DMS 273 treated with DMSO at 0.1 percent for 48 hours (cell line): ENCODE measurements around the gene KIAA1191.

Source experiments
- DNase-seq: peaks from one replicate; lab custom pipeline; 2025; lab: John Stamatoyannopoulos, UW

KIAA1191 gene

DNA sequence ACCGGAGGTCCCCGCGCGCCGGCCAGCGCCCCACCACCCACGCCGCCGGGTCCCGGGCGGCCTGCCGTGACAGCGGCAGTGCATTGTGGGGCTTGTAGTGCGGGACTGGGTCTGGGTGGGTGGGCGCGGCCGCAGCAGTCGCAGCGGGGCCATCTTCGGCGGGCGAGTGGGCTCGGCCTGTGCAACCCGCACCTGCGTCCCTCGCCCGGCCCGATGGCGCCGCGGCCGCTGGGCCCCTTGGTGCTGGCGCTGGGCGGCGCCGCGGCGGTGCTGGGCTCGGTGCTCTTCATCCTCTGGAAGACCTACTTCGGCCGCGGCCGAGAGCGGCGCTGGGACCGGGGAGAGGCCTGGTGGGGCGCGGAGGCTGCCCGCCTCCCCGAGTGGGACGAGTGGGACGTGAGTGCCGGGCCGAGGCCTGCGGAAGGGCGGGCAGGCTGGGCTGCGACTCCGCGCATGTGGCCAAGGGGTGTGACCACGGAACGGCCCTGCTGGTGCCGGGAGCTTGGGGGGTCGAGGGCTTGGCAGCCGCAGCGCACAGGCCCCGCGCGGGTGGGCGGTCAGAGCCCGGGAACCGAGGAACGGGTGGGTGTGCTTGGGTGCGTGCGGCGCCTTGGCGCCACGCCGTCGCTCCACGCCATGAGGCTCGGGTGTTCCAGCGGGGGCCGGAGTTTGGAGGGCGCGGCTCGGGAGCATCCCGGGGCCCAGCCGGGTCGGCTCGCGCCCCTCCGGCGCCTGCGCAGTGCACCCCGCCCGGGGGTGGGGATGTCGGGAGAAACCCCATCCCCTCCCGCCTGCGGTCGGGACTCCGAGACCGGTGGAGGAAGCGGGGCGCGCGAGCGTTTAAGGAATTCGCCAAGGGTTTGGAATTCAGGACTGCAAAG is 4.0 kb upstream of the KIAA1191 start, which contains the start of gene ARL10:
TSS of gene ARL10 (plus strand) at position 137 of the 881 bp plus-strand sequence. CDS start at position 214, 77 bp downstream.
- no peak for DNase-seq

DNA sequence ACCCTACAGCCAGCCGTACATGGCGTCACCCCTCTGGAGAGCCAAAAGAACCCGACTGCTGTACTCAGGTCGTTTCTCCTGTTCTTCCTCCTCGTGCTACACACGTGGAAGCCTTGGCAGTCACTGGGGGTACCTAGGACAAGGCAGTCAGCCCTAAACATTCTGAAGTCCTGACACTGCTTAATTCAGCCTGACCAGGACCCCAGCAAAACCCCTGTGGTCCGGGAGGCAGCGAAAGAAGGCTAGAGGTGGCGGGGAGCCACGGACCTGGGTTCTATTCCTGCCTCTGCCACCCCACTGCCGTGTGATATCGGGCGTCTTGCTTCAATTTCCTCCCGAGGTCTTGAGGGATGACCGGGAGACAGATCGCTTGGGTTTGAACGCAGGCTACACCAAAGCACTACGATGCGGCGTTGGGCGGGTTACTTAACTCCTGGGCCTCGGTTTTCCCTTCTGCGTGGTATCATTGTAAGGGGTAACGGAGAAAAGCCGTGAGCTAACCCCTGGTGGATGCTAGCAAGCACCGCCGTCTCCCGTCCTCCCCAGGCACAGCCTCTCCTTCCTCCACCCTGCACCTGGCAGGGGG is 3.3 kb upstream of the KIAA1191 start:
- no peak for DNase-seq

DNA sequence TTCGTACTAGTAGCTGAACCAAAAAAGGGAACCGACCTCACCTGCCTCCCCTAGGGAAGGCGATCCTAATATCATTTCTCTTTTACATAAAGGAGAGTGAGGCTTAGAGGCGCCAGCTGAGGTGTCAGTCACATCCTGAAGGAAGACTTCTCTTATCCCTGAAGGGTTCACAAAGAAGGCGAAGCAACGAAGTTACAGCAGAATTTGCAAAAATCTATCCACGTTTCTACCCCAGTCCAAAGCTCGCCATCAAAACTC is 598 bp upstream of the KIAA1191 start:
- no peak for DNase-seq

DNA sequence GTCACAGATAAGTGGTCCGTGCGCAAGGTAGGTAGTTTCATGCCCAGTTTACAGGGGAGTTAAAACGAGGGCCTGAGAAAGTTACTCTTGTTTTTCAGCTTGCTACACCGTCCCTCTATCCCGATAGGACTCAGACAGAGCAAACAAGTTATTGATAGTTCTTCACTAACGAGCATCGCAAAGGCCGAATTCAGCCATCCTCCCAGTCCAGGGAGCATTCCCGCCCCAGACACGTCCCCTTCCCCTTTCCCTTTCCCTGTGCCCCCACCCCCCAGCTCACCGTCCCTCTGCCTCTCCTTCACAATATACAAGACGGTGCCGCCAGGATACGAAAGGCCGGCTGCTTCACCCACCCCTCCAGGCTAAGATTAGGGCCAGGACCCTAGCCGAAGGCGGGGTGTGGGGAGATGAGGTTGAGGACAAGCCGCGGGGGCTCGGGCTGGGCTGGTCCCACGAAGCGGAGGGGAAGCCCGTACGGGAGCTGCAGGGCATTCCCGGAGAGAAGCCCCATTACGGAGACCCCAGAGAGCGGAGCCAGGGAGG is 599 bp downstream of the KIAA1191 start:
- no peak for DNase-seq

DNA sequence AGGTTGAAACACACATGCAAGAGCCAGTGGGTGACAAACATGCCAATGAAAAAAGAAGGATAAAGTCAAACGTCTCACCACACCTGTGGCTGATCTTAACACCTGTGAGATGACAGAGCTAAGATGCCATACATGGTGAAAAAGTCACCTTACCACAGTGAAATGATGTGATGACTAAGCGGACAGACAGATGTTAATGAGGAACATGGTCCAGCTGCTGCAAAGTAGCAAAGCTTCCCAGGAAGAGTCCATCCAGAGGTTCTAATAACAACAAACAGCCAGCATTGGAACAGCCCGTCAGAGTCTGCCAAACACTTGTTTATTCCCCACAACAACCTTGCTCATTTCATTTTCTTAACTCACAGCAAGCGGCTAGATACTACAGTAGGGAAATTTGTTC is 1.9 kb downstream of the KIAA1191 start:
- no peak for DNase-seq

DNA sequence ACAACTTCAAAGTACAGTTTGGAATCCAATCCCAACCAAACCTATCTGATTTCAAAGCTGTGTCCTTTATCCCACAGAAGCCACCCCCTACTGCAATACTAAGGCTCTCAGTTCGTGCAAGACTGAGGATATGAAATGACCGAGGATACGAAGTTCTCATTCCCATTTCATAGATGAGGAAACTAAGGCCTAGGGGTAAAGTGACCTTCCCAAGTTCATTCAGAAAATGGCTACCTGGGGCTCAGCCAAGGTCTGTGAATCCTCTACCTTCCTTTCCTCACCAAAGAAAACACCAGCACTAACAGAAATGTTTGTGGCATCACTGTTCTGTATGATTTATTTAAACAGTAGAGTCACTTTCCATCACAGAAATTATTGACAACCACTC is 5.4 kb downstream of the KIAA1191 start:
- no peak for DNase-seq

DNA sequence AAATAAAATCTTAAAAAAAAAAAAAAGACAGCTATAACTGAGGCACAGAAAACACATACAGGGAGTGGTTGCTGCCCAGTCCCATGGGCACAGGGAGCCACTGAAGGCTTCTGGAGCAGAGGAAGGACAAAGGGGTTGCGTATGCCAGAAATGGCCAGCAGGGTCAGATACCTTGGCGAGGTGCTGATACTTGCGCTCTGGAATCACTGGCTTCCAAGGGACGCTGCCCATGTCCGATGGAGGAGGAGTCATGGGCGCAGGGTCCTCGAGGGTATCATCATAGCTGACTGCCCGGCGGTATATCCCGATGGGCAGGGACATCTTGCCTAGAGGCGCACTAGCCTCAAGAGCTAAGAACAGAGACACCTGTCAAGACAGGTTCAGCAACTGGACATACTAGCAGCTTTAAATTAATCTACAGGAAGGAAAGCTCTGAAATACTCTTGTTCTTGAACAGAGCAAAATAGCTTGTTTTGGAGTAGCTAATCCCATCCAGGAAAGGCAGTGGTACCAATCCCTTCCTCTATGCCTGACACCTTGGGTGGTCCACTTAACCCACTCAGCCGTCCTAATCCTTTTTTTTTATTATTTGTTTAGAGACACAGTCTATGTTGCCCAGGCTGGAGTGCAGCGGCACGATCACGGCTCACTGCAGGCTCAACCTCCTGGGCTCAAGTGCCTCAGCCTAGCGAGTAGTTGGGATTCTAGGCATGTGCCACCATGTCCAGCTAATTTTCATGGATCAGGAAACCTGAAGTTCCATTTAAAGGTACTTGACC is 6.0 kb downstream of the KIAA1191 start:
- DNase-seq: no peak

DNA sequence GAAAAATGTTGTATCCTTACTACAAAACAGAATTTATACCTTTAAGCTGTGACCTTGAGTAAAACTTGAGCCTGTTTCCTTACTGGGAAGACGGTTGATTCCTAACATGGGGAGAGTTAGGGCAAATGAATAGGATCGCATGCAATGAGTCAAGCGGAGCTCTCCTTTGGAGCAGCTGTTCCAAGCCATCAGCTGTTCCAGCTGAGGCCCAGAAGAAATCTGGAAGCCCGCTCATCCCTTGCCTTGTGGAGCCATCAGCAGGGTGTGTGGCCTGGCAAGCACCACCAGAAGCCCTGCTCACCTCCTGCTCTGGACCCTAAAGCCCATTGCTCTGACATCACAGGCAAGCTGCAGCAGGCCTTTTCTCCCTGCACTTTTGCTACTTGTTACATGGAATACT is 8.0 kb downstream of the KIAA1191 start:
- DNase-seq: no peak

DNA sequence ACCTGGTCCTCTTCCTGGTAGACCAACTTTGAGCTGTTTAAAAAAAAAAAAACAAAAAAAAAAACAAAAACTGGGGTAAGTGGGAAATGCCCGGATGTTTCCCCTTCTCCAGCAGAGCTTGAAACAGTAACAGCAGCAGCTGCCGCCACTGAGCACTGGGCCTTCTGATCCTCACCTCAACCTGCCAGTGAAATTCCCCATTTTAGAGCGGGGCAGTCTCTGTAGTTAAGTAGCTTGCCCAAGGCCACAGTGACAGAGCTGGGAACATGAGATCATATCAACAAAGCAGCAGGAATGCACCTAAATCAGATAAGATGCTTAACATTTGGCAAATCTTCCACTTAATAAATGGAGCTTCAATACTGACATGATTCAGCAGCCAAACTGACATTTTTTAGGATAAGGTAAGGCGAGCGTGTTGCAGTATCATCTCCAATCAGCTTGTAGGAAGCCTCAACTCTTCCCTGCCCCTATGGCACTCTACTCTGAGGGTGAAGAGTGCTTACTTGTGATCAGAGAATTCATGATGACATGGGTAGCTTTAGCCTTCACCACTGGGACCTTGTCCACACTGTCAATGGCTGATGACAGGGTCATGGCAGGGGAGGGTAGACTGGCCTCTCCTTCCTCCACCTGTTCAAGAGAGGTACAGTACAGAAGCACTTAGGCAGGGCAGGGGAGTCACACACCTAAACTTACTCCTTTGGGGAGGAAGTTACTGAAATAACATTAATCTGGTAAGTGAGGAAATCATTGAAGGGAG is 9.3 kb downstream of the KIAA1191 start:
- no peak for DNase-seq

DNA sequence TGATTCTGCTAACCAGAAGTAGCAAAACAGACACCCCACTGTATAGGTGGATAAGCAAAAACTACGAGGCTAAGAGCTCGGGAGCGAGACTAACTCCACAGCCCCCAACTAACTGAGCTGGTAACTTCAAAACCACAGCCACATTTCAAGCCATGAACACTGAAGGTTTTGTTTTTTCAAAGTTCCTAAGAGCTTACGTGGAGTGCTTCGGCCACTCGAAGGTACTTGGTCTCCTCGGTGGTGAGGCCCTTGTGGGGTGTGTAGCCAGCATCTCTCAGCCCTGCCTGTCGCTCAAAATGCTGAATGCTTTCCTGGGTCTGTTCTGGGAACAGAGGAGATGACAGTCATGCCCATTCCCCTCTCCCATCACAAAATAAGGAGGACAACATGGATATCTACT is 11.1 kb downstream of the KIAA1191 start:
- DNase-seq: no peak

DNA sequence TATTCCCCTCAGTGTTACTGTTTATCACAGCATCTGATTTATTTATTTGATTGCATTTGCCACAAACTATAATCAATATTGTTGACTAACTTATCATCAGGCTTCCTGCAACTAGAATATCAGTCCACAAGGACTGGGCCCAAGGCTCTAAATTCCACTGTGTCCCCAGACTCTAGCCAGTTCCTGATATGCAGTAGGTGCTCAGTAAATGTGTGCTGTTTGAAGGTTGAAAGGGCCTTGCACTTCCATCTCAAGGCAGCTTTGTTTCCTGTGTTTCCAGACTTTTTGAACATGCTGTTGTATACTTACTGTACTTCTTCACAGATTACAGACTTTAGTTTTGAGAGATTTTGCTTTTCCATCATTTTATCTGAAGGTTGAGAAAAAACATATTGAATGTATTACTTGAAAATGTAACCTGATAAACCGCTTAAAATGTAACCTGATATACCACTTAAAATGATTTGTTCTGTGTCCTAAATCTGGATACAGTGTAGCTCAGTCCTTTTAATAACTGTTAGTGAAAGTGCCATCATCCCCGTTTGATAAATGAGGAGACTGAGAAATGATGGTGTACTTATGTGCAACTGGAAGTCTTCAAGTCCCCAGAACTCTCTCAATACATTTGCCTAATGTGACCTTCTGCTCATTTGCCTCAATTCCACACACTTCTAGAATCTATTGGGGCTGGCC is 18.7 kb downstream of the KIAA1191 start:
- DNase-seq: no peak

DNA sequence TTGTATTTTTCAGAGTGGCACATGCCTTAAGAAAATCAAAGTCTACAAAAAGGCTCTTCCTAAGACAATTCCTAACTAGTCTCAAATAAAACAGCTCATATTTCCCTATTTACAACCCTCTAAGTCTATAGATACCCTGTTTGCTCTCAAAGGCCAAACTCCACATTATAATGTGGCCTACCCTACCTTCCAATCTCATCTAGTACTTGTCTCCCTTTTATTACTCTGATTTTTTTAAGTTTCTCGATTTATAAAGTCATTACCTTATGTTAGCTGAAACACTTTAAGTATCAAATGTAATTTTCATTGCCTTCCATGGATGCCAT is 19.4 kb downstream of the KIAA1191 start:
- DNase-seq: no peak

DNA sequence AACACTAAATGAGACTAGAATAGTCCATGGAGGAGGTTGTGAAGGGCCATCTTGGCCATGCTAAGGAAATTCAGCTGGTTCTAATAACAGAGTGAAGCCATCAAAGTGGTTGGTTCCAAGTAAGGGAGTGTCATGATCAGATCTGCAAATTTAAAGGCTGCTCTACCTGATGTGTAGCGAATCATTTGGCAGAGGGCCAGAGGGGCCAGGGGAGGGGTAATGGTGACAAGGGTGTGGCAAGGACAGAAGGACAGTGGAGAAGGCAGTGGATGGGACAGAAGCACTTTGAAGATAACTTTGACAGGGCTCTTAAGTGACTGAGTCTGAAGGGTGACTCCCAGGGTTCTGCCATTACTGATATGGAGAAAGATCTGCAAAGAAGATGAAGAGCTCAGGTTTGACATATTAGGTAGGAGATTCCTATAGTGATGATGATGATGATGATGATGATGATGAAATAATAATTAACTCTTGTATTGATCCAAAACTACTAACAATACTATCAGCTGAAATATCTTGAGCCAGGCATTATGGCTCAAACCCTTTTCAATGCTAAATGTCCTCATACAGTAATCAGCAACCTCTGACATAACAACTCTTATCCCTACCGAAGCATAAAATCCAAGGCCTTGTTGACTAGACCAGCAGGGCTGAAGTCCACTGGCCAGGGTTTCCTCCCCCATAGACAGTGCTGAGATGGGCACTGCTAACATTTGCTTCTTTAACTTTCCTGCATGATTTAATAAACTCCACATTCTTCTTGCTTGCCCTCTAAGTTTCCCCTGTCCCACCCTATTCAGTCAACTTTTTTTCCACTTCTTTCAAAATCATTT is 20.0 kb downstream of the KIAA1191 start:
- no peak for DNase-seq

DNA sequence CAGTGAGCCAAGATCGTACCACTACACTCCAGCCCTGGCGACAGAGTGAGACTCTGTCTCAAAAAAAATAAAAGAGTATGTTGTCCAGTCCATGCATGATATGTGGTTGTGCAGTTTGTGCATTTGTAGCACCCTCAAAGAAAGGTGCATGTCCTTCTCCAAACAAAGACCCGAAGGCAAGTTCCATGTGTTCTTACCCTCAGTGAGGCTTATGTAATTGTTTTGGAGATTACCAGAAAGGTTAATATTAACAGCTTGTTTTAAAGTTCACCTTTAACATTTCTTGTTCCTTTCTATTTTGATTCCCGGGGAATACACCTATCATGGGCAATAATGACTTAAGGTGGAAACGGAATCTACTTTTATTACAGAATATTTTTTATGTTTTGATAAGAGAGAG is 22.3 kb downstream of the KIAA1191 start:
- DNase-seq: no peak

DNA sequence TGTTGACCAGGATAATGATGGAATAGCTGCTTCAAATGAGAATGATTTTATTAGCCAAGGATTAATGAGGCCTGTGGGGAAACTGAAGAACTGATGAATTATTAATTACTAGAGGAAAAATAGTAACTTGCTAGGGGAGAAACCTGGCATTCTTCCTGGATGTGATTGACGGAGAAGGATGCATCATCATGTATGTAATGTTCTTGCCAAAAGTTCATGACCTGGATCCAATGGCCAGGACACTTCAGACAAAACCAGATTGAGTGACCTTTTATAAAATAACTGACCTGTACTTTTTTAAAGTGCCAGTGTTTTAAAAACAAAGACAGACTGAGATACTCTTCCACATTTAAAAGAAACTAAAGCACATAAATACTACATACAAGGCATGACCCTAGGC is 23.7 kb downstream of the KIAA1191 start:
- no peak for DNase-seq

DNA sequence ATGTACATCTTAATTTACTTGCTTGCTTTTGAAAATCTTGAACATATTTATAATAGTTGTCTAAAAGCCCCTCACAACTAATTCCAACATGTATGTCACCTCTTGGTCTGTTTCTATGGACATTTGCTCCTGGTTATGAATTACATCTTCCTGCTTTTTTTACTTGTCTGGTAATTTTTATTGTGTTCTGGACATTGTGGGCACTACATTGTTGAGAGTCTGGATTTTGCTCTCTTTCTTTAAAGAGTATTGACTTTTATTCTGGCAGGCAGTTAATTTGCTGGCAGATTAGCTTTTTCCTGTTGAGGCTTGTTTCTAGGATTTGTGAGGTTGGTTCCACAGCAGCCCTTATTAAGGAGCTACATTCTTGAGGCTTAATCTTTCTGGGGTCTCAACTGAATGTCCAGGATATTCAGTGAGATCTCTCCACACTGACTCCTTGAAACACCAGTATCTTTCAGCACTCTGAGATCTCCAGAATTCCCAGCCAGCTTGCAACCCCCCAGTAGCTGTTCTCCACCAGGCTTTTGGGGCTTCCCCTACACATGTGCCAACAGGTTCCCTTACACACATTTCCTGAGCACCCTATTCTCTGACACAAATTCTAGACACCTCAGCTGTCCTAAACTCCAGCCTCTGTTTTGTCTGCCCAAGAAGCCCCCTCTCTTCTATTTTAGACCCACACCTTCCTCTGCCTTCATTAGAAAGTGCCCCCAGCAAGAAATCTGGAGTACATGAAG is 27.4 kb downstream of the KIAA1191 start:
- DNase-seq: no peak

DNA sequence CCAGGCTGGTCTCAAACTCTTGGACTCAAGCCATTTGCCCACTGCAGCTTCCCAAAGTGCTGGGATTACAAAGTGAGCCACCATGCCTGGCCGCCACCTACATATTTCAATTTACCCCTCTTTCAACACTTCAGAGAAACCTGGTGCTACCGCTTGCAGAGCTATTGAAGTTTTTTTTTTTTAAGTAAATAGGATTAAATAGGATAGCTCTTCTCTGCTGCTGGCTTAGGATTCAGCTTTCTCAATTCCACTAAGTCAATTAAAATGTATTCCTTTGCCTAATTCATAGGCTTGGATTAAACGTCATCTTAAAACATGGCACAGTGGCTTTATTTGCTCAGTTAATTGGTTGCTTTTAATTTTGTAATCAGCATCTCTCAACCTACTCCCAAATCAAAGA is 41.0 kb downstream of the KIAA1191 start:
- DNase-seq: no peak

DNA sequence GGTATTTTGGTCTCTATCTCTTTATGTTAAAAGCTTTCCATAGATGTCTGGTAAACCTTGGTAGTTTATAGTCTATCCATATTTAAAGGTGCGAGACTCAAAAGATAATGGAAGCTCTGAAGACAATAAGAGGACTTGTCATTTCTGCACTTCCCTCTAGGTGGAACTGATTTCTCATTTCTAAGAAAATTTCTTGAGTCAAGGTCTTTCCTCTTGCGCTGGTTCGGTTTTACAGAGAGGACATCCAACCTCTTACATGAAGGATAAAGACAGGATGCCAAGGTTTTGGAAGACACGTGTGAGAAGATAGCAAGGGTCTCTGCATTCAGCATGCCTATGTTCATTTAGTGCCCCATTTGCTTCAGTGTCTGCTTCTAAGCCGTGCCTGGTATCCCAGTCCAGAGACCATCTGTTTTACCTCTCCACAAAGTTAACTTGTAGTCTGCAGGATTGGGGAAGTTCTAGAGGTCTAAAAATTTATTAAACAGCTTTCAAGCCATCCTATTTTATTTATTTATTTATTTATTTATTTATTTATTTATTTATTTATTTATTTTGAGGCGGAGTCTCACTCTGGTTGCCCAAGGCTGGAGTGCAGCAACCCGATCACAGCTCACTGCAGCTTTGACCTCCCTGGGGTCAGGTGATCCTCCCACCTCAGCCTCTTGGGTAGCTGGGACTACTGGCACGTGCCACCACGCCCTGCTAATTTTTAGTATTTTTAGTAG is 41.6 kb downstream of the KIAA1191 start:
- no peak for DNase-seq
